Hematopoietic multipotent progenitor cell treated with erythropoietin and hydrocortisone succinate and interleukin-3 and kit ligand, for 15 days (in vitro differentiated cells): ENCODE data around the gene BEND6.
"Not testable (repeated sequence)": the region's sequence is repeated elsewhere in the genome, so short reads cannot be mapped to it uniquely, and the experiment has no call there.

Experiments used
- DNase-seq: peaks from one replicate; pipeline ENCODE4 v3.0.0-alpha.2; 2015; ENCODE audit warnings: low spot score

The BEND6 gene

GRCh38 chr6:57035549-57035948 lies 80.6 kb downstream of the BEND6 start:
- no peak for DNase-seq

- no peak for DNase-seq
Observed at GRCh38 chr6:57038906-57039305, 84.0 kb downstream of the BEND6 start.

- peak; percentile 24 for DNase-seq
Observed at GRCh38 chr6:57040011-57040410, 85.1 kb downstream of the BEND6 start.

- DNase-seq = not testable (repeated sequence)
Observed at GRCh38 chr6:57044061-57044460, 89.2 kb downstream of the BEND6 start.

- DNase-seq = no peak
Observed at GRCh38 chr6:57044568-57044967, 89.7 kb downstream of the BEND6 start.

- peak; percentile 88 for DNase-seq
Observed at GRCh38 chr6:57046332-57047256, 91.7 kb downstream of the BEND6 start, which contains the start of gene KIAA1586. Gene KIAA1586 (plus strand): TSS chr6:57046693. CDS start chr6:57046756, 63 bp downstream.

GRCh38 chr6:57047257-57047585 lies 92.3 kb downstream of the BEND6 start:
- not testable (repeated sequence) for DNase-seq

- DNase-seq = peak; percentile 26
Observed at GRCh38 chr6:57047859-57048258, 93.0 kb downstream of the BEND6 start.

- peak; percentile 32 for DNase-seq
Observed at GRCh38 chr6:57048577-57048976, 93.7 kb downstream of the BEND6 start.

GRCh38 chr6:57063847-57064246 lies 108.9 kb downstream of the BEND6 start:
- DNase-seq = no peak

- no peak for DNase-seq
Observed at GRCh38 chr6:57064809-57065208, 109.9 kb downstream of the BEND6 start.

GRCh38 chr6:57068061-57068460 lies 113.2 kb downstream of the BEND6 start:
- DNase-seq = no peak

GRCh38 chr6:57069228-57069627 lies 114.3 kb downstream of the BEND6 start:
- no peak for DNase-seq

GRCh38 chr6:57069920-57070331 lies 115.0 kb downstream of the BEND6 start:
- DNase-seq = no peak

- no peak for DNase-seq
Observed at GRCh38 chr6:57072108-57072507, 117.2 kb downstream of the BEND6 start.

GRCh38 chr6:57074383-57074782 lies 119.5 kb downstream of the BEND6 start:
- no peak for DNase-seq

- DNase-seq = no peak
Observed at GRCh38 chr6:57075092-57075491, 120.2 kb downstream of the BEND6 start.
